ENCODE measurements around the gene DNAAF9.

DNA sequence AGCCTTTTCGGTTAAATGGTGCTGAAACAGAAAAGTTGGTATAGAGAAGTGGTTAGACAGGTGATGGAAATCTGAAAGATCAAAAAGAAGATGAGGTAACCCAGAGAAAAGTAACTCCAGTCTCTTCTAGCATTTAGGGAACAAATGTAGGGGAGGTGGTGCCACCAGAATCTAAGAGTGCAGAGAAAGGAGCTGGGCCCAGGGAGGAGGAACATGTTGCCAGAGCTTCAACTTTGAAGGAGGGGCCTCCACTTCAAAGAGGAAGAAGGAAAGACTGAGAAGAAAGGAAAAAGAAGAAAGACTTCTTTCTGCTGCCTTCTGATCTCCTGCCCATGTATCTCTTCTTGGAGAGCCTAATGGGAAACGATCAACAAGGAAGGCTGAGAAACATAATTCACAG lies 39.9 kb upstream of the DNAAF9 start:
- TF ChIP-seq, protein P1, sequence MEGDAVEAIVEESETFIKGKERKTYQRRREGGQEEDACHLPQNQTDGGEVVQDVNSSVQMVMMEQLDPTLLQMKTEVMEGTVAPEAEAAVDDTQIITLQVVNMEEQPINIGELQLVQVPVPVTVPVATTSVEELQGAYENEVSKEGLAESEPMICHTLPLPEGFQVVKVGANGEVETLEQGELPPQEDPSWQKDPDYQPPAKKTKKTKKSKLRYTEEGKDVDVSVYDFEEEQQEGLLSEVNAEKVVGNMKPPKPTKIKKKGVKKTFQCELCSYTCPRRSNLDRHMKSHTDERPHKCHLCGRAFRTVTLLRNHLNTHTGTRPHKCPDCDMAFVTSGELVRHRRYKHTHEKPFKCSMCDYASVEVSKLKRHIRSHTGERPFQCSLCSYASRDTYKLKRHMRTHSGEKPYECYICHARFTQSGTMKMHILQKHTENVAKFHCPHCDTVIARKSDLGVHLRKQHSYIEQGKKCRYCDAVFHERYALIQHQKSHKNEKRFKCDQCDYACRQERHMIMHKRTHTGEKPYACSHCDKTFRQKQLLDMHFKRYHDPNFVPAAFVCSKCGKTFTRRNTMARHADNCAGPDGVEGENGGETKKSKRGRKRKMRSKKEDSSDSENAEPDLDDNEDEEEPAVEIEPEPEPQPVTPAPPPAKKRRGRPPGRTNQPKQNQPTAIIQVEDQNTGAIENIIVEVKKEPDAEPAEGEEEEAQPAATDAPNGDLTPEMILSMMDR (IDR thresholded peaks at IDR 0.05) = no peak
- TF ChIP-seq ZFX (IDR thresholded peaks at IDR 0.05; ENCODE audit: borderline replicate concordance) = no peak
